GM18505 (cell line): ENCODE measurements around the gene HECTD4.
"Not testable (repeated sequence)": the region's sequence is repeated elsewhere in the genome, so short reads cannot be mapped to it uniquely, and the experiment has no call there.

Experiments
- ATAC-seq: cut with Tn5 transposase; IDR thresholded peaks from one replicate; pipeline ENCODE4 v1.9.1; 2021; ENCODE audit not compliant: unreplicated experiment
- POLR2A ChIP-seq: IDR thresholded peaks from 4 replicates; pipeline ENCODE4 v1.6.1; 2011; ENCODE audit warnings: borderline replicate concordance; ENCODE audit not compliant: insufficient read depth, insufficient read length; ENCODE audit errors: extremely low read depth

Gene HECTD4

GRCh38 chr12:112159146-112159541, 223.1 kb downstream of the HECTD4 start:
- ATAC-seq: no peak
- TF ChIP-seq POLR2A: no peak

GRCh38 chr12:112158461-112159145, 223.6 kb downstream of the HECTD4 start:
- not testable (repeated sequence) for ATAC-seq

- no peak for TF ChIP-seq POLR2A
- ATAC-seq: no peak
These were observed 228.4 kb downstream of the HECTD4 start for GRCh38 chr12:112153893-112154219.

- TF ChIP-seq POLR2A: peak; percentile 27
- no peak for ATAC-seq
These were observed 228.9 kb downstream of the HECTD4 start for GRCh38 chr12:112153181-112153892.

GRCh38 chr12:112151766-112152541, 230.3 kb downstream of the HECTD4 start:
- no peak for TF ChIP-seq POLR2A
- no peak for ATAC-seq

GRCh38 chr12:112149596-112149995, 232.6 kb downstream of the HECTD4 start:
- no peak for ATAC-seq

GRCh38 chr12:112148031-112148513, 234.2 kb downstream of the HECTD4 start:
- ATAC-seq: no peak
- no peak for TF ChIP-seq POLR2A

More at GRCh38 chr12:112149596-112149995, 232.6 kb downstream of the HECTD4 start:
- TF ChIP-seq POLR2A: peak; percentile 22

GRCh38 chr12:112146123-112146522, 236.1 kb downstream of the HECTD4 start:
- ATAC-seq: no peak
- no peak for TF ChIP-seq POLR2A

- ATAC-seq: no peak
- no peak for TF ChIP-seq POLR2A
These were observed 241.5 kb downstream of the HECTD4 start for GRCh38 chr12:112140728-112141127.

- no peak for ATAC-seq
These were observed 247.5 kb downstream of the HECTD4 start for GRCh38 chr12:112134731-112135130.

GRCh38 chr12:112133418-112133817, 248.8 kb downstream of the HECTD4 start:
- no peak for ATAC-seq
- TF ChIP-seq POLR2A: no peak

More at GRCh38 chr12:112134731-112135130, 247.5 kb downstream of the HECTD4 start:
- no peak for TF ChIP-seq POLR2A

- no peak for ATAC-seq
- TF ChIP-seq POLR2A: no peak
These were observed 250.5 kb downstream of the HECTD4 start for GRCh38 chr12:112131686-112132085.

- ATAC-seq: no peak
These were observed 251.7 kb downstream of the HECTD4 start for GRCh38 chr12:112130441-112130998.

More at GRCh38 chr12:112130441-112130998, 251.7 kb downstream of the HECTD4 start:
- no peak for TF ChIP-seq POLR2A
